ENCODE data around the gene TMEM158.

- TF ChIP-seq POLR2AphosphoS5 (IDR thresholded peaks at IDR 0.05; ENCODE audit: low read depth, low read length) (no peak), CTCF (IDR thresholded peaks at IDR 0.05) (no peak), REST (IDR thresholded peaks at IDR 0.05; ENCODE audit: insufficient read depth in 1 of 2, low read depth in 2 of 2, low read length in 1 of 2) (no peak), SIN3A (IDR thresholded peaks at IDR 0.05; ENCODE audit: borderline replicate concordance, insufficient read depth, low read depth, low read length) (no peak), TCF7L2 (IDR thresholded peaks at IDR 0.05; ENCODE audit: low read depth, low read length) (no peak)
Observed at GRCh38 chr3:45273681-45274515, 47.8 kb upstream of the TMEM158 start.

Data from Panc1 (cell line).